ENCODE measurements around the gene TNIP1. TPM values are rescaled to one million over a fixed set of nuclear protein-coding genes. Genes with fewer than 3 reads are reported as not detected.

The TNIP1 gene
- total RNA-seq, 1 donor from 2014 or later, result 512 TPM

DNA sequence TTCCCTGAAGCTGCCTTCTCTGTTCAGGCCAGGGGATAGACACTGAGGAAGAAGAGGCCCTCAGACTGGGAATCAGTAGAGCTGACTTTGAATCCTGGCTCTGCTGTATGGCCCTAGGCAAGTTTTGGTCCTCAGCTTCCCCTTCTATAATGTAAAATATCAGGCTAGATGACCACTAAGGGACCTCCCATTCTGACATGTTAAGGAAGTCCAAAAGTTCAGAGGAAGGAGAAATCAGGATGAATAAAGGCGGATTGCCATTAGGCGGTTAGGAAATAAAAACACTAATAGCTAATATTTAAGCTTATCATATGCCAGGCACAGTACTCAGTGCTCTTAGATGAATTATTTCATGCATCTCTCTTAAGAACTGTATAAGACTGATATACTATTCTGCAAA lies 8.9 kb upstream of the TNIP1 start:
- H3K4me1 Mint-ChIP-seq, result peaks cover 69% of the 10 kb centered on the region
- H3K27ac Mint-ChIP-seq, result no peak overlapping the region
- no peaks in the 10 kb centered on the region for H3K27me3 Mint-ChIP-seq
- H3K9me3 Mint-ChIP-seq, result no peaks in the 10 kb centered on the region
- ChIA-PET CTCF (interaction anchor here (0.7 to 2.0 kb wide), 6 partner anchors 24 to 52 kb away, joined by 3 to 12 read pairs (median 4); no protein-coding TSS in a partner anchor), POLR2A (interaction anchor here (0.5 to 5.6 kb wide), 9 partner anchors 9 to 38 kb away, joined by 3 to 100 read pairs (median 4); partner anchors contain the start of gene TNIP1)
- ATAC-seq (ENCODE audit: low read depth) (no peak), DNase-seq (no peak)
- intact Hi-C loops (cut with micrococcal nuclease), result loop anchor here (10.0 kb wide), 1 partner anchor 685 kb away; the partner anchor contains the start of gene G3BP1
- peaks cover 4% of the 10 kb centered on the region for H3K36me3 Mint-ChIP-seq (ENCODE audit: low read depth)
- TF ChIP-seq, protein P1, sequence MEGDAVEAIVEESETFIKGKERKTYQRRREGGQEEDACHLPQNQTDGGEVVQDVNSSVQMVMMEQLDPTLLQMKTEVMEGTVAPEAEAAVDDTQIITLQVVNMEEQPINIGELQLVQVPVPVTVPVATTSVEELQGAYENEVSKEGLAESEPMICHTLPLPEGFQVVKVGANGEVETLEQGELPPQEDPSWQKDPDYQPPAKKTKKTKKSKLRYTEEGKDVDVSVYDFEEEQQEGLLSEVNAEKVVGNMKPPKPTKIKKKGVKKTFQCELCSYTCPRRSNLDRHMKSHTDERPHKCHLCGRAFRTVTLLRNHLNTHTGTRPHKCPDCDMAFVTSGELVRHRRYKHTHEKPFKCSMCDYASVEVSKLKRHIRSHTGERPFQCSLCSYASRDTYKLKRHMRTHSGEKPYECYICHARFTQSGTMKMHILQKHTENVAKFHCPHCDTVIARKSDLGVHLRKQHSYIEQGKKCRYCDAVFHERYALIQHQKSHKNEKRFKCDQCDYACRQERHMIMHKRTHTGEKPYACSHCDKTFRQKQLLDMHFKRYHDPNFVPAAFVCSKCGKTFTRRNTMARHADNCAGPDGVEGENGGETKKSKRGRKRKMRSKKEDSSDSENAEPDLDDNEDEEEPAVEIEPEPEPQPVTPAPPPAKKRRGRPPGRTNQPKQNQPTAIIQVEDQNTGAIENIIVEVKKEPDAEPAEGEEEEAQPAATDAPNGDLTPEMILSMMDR (IDR thresholded peaks at IDR 0.05), result no peak
- H3K4me3 Mint-ChIP-seq, result no peak overlapping the region

DNA sequence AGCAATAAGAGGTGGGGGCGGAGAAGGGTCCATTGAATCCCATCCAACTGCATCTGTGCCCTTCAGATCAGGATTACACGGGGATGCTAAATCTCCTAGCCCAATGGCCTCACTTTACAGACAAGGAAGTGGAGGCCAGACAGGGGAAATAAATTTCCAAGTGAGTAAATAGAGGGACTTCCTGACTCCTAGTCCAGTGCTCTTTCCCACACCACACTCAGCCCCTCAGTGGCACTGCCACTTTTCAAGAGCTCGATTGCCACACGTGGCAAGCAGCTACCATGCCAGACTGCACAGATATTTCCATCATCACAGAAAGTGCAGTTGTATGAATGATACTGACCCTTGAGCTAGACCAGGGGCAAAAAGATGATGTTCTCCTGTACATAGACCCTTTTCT lies 8.2 kb upstream of the TNIP1 start:
- POLR2A ChIA-PET, result interaction anchor here (0.5 to 5.6 kb wide), 5 partner anchors 9 to 36 kb away, joined by 3 to 100 read pairs (median 6); partner anchors contain the start of gene TNIP1
- Mint-ChIP-seq H3K36me3 (ENCODE audit: low read depth) (peaks cover 4% of the 10 kb centered on the region), H3K27ac (peak overlapping the region; percentile 18), H3K27me3 (no peaks in the 10 kb centered on the region), H3K9me3 (no peaks in the 10 kb centered on the region), H3K4me1 (peaks cover 67% of the 10 kb centered on the region), H3K4me3 (no peak overlapping the region)
- CTCF ChIA-PET, result interaction anchor here (0.7 to 2.0 kb wide), 7 partner anchors 23 to 53 kb away, joined by 3 to 12 read pairs (median 3); no protein-coding TSS in a partner anchor
- TF ChIP-seq, protein P1 (IDR thresholded peaks at IDR 0.05), result no peak
- intact Hi-C loops (cut with micrococcal nuclease), result loop anchor here (10.0 kb wide), 1 partner anchor 686 kb away; the partner anchor contains the start of gene G3BP1
- ATAC-seq (ENCODE audit: low read depth) (no peak), DNase-seq (no peak)

DNA sequence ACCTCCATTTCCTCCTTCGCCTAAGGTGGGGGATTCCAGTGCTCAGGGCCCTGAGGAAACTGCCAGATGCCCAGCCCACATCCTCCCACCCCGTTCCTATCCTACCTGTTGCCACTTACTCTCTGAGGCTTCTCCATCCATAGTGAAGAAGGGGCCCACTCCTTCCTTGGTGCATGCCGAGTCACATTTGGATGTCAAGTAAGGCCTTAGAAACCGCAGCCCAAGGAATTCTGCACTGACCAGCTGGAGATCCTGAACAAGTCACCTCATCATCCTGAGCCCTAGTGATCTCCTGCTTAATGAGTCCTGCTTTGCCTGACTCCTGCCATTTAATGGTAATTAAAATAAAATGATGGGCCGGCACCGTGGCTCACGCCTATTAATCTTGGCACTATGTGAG lies 6.7 kb upstream of the TNIP1 start:
- DNase-seq (no peak), ATAC-seq (ENCODE audit: low read depth) (peak; percentile 1)
- Mint-ChIP-seq H3K27me3 (no peaks in the 10 kb centered on the region), H3K9me3 (no peaks in the 10 kb centered on the region), H3K4me1 (peaks cover 67% of the 10 kb centered on the region), H3K36me3 (ENCODE audit: low read depth) (peaks cover 4% of the 10 kb centered on the region), H3K4me3 (peak overlapping the region; percentile 24), H3K27ac (peak overlapping the region; percentile 76)
- ChIA-PET POLR2A (interaction anchor here (0.7 to 11.0 kb wide), 12 partner anchors 9 to 676 kb away, joined by 3 to 242 read pairs (median 6); partner anchors contain the start of gene GM2A), CTCF (interaction anchor here (1.0 to 2.0 kb wide), 5 partner anchors 11 to 38 kb away, joined by 3 to 12 read pairs (median 9); no protein-coding TSS in a partner anchor)
- intact Hi-C loops (cut with micrococcal nuclease), result loop anchor here (1.0 to 10.0 kb wide), 3 partner anchors 9 to 687 kb away; partner anchors contain the start of gene G3BP1
- TF ChIP-seq, protein P1 (IDR thresholded peaks at IDR 0.05), result no peak

DNA sequence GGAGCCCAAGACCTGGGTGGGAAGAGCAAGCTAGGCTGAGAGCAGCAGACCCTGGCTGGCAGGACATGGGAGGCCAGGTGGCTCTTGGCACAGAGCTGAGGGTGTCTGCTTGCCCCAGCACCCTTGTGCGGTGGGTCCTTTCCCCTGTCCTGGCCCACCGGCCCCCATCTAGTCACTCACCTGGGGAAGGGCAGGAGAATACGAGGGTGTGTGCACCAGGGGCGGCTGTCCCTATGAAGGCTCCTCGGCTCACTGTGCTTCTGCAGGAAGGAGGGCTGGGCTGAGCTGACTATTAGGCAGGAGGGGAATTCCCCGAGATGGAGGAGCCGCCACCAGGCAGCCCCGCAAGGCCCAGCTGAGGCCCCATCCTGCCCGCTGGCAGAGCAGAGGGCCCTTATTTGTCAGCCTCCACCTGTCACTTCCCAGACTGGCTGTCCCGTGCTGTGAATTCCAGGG lies 6.1 kb upstream of the TNIP1 start:
- POLR2A ChIA-PET, result interaction anchor here (0.7 to 11.0 kb wide), 15 partner anchors 9 to 675 kb away, joined by 3 to 242 read pairs (median 5); partner anchors contain the start of gene GM2A
- Mint-ChIP-seq H3K4me1 (peaks cover 70% of the 10 kb centered on the region), H3K4me3 (peak overlapping the region; percentile 83), H3K9me3 (no peaks in the 10 kb centered on the region), H3K36me3 (ENCODE audit: low read depth) (peaks cover 4% of the 10 kb centered on the region), H3K27me3 (no peaks in the 10 kb centered on the region), H3K27ac (peak overlapping the region; percentile 76)
- DNase-seq, result peak; percentile 57
- ATAC-seq (ENCODE audit: low read depth), result peak; percentile 86
- CTCF ChIA-PET, result interaction anchor here (1.0 to 2.0 kb wide), 6 partner anchors 12 to 39 kb away, joined by 3 to 12 read pairs (median 8); no protein-coding TSS in a partner anchor
- TF ChIP-seq, protein P1 (IDR thresholded peaks at IDR 0.05), result no peak
- intact Hi-C loops (cut with micrococcal nuclease), result loop anchor here (1.0 to 10.0 kb wide), 4 partner anchors 7 to 688 kb away; partner anchors contain the start of gene G3BP1
